NT2/D1 (cell line): ENCODE results near the gene FJX1.

Experiments used
- SUZ12 ChIP-seq: IDR thresholded peaks from 2 replicates; pipeline ENCODE4 v1.6.1; 2011; ENCODE audit not compliant: insufficient read length, insufficient read depth; ENCODE audit errors: extremely low read depth
- ZNF274 ChIP-seq: IDR thresholded peaks from 2 replicates; pipeline ENCODE4 v1.6.1; 2011; ENCODE audit warnings: mild to moderate bottlenecking, low read depth, low read length

- TF ChIP-seq ZNF274 (no peak), SUZ12 (no peak)
Observed at GRCh38 chr11:35583843-35584242, 34.4 kb upstream of the FJX1 start.
